ENCODE measurements around the gene SLC7A7.
"Not testable (repeated sequence)": the region's sequence is repeated elsewhere in the genome, so short reads cannot be mapped to it uniquely, and the experiment has no call there.

Gene SLC7A7

DNA sequence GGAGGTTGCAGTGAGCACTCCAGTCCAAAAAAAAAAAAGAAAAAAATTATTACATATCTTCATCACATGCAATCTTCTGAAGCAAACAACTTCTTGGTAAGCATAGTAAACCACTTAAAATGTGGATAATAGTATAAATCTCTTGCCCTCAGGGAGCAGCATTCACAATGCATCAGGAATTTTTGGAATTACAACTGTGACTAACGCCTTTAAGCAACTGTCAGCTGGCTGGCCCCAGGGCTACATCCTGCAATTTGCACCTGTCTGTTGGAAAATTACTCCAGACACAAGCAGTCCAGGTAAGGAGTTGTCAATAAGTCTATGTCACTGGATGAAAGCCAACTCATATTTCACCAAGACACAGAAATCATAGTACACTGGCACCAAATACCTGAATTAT, 5.5 kb upstream of the SLC7A7 start:
- DNase-seq, result no peak

DNA sequence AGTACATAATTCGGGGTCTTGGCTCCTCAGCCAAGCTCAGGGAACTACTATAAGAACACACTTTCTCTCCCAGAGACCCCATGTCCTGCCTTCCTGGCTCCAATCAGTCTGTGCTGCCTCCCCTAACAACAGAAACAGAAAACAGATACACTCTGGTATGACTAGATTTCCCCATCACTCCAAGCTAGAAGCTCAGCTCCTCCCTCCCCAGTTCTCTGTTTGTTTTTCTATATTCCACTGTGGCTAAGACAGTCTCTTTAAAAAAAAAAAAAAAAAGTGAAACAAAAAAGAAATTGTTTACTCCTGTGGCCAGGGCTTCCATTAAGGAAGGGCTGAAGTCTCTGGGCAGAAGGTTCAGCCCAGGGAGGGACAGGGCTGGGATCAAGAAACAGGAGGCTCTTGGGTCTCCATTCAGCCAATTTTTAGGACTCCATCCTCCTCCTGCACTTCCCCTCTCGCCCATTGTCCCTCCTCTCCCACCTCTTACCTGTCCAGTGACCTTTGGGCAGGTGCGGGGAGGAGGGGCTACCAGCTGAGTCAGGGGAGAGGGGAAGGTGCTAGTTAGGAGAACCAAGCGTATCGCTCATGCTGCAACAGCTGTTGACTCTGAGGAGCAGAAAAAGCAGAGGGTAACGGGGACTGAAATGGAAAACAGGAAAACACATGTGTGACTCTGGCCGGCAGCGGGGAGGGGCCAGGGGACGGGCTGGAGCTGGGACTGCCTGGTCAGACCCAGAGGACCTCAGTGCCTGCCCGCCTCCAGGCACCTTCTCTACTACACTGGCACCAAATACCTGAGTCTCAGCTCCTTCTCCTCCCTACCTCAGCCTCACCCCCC, 4.1 kb upstream of the SLC7A7 start:
- DNase-seq, result no peak

DNA sequence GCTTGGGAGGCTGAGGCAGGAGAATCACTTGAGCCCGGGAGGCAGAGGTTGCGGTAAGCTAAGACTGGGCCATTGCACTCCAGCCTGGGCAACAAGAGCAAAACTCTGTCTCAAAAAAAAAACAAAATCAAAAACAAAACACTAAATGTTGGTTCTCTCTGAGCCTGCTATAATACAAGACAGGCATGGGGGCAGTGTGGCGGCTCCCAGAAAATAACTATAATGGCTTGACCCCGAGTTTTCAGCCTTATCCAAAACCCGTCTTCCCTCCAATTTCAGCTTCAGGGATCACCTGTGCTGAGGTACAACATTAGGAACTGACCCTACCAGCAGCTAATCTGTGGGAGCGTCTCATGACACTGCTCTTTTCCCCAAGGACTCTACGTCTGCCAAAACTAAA, 862 bp downstream of the SLC7A7 start:
- no peak for DNase-seq

DNA sequence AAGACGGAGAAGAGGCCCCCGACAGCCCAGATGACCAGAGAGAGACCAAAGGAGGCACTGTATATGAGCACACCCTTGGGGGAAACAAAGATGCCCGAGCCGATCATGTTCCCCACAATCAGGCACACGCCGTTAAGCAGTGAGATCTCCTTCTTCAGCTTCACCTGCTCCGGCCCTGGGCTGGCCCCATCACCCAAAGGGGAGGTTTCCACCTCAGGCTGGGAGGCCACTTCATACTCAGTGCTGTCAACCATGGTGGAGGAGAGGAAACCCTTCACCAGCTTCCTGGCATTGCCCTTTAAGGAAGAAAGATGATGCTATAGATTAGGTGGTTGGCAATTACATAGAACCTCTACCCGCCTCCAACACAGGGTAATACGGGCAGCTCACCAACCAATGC, 2.1 kb downstream of the SLC7A7 start:
- DNase-seq, result no peak

DNA sequence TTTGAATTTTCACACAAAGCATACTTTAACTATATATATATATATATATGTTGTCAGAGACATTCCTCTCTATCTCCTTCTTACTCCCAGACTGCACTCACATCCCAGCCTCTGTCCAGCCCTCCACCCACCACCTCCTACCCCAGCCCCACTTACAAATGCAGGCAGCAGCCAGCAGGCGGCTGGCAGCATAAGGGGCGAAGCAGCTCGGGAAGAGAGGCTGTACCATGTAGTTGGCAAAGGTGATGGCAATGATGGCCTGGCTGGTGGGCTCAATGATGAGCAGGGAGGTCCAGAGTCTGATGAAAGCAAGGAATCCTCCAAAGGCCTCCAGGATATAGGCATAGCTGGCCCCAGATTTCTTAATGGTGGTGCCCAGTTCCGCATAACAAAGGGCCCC, 2.5 kb downstream of the SLC7A7 start:
- no peak for DNase-seq

DNA sequence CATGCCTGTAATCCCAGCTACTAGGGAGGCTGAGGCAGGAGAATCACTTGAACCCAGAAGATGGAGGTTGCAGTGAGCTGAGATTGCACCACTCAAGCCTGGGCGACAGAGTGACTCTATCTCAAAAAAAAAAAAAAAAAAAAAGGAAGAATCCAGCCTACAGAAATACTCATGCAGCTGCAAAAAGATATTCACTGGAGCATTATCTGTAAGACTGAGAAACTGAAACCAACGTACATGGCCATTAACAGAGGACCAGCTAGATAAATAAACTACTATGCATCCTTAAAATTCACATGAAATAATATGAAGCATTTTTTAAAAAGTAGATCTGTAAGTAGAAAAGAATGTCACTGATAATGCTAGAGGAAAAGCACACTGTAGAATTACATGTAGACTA, 3.5 kb downstream of the SLC7A7 start:
- no peak for DNase-seq

DNA sequence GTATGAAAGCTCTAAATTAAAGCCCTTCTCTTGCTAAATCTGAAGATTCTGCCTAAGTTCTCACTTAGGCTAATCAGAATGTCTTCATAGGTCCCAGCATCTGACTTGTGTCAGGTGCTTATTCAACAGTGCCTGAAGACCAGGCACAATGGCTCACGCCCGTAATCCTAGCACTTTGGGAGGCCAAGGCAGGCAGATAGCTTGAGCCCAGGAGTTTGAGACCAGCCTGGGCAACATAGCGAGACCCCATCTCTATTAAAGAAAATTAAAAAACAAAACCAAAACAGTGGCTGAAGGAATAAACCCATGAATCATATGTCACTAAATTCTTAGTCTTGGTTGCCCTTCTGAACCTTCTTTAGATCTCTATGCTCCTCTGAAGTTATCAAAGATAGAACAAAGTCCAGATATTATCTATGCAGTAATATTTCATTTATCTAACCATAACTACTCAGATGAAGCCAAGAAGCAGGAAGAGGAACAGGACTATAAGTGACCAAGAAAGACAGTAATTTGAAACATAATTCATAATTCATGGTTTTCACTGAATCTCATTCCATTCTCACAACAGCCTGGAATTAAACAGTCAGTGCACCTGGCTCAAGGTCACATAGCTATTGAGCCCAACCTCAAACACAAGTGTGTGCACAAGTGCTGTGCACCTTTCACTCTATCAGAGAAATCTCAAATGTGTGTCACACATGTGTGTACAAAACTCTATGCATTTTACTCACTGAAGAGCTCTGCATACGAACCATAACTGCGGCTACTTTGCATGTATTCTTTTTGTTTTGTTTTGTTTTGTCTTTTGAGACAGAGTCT, 6.6 kb downstream of the SLC7A7 start:
- DNase-seq, result no peak

DNA sequence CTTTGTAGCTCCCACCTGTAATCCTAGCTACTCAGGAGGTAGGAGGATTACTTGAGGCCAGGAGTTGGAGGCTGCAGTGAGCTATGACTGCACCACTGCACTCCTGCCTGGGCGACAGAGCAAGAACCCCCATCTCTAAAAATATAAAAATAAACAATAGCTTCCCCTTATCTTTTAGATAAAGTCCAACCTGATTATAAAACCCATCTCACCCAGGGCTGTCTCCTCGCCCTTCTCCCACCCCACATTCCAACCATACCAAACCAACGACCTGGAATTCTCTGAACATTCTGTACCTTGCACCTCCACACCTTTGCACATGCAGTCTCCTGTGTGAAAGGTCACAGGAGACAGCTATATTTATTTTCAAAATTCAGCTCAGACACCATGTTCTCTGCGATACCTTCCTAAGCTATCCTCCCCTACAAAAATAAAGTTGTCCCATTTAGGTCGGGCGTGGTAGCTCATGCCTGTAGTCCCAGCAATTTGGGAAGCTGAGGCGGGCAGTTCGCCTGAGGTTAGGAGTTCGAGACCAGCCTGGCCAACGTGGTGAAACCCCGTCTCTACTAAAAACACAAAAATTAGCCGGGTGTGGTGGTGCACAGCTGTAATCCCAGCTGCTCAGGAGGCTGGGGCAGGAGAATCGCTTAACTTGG, 7.7 kb downstream of the SLC7A7 start:
- no peak for DNase-seq

DNA sequence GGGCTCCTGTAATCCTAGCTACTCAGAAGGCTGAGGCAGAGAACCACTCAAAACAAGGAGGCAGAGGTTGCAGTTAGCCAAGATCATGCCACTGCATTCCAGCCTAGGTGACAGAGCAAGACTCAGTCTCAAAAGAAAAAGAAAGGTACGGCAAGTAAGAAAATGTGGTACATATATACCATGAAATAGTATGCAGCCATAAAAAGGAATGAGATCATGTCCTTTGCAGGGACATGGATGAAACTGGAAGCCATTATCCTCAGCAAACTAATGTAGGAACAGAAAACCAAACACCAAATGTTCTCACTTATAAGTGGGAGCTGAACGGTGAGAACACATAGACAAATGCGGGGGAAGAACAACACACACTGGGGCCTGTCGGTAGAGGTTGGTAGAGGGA, 10.0 kb downstream of the SLC7A7 start:
- DNase-seq, result not testable (repeated sequence)

DNA sequence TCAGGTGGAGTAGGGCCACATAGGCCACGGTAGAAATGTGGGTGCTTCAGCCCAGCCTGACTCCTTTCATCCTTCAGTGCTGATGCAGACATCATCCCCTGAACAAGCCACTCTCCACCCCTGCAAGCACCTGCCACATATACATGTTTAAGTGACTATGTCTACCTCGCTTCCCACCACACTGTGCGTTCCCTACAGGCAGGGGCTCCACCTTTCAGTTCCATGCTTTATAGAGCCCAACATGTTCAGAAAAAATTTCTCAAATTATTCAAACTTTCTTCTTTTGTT, 11.6 kb downstream of the SLC7A7 start:
- no peak for DNase-seq

DNA sequence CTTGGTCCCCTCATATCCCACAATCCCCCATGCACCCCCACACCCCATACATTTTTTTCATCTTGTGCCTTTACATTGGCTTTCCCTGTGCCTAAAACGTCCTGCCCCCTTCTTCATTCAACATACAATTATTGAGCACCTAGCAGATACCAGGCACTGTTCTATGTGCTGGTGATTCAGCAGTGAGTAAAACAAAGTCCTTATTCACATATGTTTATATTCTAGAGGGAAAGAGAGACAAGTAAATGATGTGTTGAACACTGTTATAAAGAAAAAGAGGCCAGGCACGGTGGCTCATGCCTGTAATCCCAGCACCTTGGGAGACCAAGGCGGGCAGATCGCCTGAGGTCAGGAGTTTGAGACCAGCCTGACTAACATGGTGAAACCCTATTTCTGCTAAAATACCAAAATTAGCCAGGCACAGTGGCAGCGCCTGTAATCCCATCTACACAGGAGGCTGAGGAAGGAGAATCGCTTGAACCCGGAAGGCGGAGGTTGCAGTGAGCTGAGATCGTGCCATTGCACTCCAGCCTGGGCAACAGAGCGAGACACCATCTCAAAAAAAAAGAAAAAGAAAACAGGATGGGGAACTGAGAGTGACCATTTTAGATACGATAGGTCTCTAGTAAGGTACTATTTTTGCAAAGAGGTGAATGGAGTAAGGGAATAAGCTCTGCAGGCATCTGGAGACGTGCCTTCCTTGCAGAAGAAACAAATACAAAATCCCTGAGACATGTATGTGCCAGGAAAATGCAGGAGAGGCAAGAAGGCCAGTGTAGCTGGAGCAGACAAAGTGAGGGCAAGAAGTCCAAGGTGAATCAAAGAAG, 12.2 kb downstream of the SLC7A7 start:
- no peak for DNase-seq

DNA sequence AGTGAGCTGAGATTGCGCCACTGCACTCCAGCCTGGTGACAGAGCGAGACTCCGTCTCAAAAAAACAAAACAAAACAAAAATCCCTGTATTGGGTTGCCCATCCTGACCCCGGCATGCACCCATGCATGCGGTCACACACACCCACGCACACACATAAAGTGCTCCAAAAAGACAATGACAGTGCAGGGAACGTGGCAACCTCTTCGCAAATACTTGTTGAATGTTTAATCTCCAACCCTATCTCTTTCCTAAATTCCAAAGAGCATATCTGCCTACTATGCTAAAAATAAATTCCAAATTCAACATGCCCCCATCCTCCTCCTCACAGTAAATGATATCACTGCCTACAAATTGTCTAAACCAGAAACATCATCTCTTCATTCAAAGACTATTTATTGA, 13.5 kb downstream of the SLC7A7 start:
- DNase-seq, result no peak

DNA sequence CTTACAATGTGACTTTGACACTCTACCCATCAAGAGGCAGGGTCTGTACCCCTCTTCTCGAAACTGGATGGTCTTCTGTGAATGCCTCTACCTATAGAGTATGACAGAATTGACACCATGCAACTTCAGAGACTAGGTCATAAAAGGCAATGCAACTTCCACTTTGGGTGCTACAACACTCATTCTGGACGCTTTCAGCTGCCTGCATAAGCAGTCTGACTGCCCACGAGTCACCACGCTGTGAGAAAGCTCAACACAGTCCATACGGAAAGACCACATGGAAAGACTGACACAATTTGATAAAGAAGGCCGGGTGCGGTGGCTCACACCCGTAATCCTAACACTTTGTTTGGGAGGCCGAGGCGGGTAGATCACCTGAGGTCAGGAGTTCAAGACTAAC, 14.9 kb downstream of the SLC7A7 start:
- DNase-seq, result no peak

DNA sequence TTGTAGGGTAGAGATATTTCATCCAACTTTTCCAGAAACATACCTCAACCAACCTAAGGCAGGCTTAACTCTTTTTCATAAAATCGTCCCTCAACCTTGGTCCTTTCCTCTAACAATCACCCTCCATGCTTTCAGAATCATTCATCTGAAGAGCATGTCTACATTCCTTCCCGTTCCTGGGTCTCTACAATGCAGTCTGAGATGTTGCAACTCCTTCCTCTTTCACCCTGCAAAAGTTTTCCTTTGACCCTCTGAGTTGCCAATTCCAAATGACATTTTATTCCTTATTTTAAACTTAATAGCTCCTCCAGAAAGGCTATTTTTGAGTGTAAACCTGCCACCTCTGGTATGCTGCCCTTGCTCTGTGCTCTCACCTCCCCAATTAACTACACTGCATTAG, 16.7 kb downstream of the SLC7A7 start:
- DNase-seq, result peak; percentile 8

DNA sequence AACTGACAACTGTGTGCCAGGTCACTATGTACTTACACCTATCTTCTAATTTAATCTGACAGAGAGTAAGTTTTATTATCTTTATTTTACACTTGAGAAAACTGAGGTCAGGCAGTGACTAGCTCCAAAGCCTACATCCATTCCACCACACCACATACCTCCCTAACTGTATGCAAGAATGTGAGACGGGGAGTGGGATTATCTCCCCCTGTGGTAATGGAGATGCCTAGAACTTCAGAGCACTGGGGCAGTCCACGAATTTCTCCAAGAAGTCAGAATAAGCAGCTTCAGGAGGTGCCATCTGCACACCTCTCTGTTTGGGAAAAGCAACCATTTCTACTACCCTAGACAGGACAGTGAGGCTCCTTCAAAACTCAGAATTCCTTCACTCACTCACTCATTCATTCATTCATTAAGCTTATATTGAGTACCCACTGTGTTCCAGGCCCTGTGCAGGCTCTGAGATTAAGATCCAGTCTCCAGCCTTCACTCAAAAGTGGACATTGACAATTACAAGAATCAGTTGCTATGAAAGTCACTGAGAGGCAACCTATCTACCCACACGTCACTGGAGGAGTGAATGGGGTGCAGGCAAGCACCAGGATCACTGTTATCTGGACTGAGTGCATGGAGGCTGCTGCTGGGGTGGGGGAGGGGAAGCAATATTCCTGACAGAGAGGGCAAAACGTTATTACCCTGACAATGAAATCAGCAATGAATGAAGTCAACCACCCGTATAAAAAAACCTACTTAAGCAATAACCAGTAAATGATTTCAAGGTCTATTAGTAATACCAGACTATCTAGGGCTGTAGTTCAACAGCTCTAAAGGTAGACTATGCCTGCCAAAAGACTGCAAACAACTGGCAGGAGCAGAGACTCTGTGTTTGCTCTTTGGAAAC, 18.0 kb downstream of the SLC7A7 start:
- DNase-seq, result no peak

DNA sequence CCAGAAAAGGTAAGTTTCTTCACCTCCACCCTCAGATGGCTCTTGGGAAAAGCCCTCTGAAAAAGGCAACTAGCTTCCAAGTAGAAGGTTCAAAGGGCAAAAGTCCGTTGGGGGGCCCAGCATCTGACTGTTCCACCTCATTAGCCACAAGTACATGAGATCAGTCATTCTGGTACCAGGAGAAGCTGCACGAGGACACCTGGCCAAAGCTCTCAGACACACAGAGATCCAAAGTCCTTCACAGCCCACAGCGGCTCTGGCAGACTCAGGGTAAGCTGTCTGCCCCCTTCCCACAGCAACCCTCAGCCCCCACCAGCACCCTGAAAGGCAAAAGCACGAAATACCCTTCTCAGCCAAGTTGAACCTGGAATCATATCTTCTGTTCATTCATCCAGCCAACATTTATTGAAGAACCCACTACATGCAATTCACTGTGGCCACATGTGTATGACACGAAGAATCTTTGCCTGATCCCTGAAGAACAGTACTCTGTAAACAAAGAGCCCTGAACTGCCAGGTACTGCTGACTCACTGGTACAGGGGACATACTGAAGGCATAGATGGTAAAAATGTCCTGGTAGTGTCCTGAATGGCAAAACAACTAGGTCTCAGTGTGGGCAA, 19.0 kb downstream of the SLC7A7 start:
- DNase-seq, result no peak

DNA sequence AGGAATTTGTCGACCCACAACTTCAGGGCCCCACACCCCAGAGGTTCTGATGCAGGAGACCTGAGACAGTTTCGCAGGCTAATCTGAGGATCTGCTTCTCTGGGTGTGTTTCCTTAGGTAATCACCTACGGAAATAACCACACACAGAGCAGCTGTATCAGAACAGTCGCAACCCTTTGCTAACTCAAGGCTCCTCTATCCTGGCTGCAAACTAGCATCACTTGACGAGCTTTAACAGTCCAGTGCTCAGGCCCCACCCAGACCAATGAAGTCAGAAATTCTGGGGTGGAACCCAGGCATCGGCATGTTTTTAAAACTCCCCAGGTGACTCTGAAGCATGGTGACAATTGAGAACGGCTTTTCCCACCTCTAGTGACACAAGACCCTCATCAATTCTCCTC, 20.7 kb downstream of the SLC7A7 start:
- no peak for DNase-seq

DNA sequence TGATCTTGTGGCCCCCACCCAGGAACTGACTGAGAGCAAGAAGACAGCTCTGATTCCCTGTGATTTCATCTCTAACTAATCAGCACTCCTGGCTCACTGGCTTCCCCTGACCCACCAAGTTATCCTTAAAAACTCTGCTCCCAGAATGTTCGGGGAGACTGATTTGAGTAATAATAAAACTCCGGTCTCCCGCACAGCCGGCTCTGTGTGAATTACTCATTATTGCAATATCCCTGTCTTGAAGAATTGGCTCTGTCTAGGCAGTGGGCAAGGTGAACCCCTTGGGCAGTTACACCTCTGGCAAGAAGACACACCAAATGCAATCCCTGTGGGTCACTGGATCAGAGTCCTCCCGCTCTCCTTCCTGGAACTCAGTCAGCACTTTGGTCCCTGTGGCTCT, 21.3 kb downstream of the SLC7A7 start:
- DNase-seq, result no peak

DNA sequence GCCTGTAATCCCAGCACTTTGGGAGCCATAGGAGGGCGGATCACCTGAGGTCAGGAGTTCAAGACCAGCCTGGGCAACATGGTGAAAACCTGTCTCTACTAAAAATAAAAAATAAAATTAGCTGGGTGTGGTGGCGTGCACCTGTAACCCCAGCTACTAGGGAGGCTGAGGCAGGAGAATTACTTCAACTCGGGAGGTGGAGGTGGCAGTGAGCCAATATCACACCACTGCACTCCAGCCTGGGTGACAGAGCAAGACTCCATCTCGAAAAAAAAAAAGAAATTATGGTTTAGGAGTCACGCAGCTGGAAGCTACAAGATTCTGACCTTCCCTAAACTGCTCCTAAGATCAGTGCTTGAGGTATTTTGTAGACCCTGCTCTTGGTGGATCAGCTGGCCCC, 21.7 kb downstream of the SLC7A7 start:
- DNase-seq, result not testable (repeated sequence)

DNA sequence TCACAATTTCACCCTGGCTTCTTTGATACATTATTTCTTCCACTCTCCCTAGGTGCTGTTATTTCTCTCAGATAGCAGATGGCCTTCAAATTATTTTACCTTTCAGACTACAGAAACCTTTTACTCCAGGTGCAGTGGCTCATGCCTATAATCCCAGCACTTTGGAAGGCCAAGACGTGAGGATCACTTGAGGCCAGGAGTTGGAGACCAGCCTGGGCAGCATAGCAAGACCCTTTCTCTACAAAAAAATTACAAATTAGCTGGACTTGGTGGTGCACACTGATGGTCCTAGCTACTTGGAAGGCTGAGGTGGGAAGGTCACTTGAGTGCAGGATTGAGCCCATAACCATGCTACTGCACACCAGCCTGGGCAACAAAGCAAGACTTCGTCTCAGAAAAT, 23.1 kb downstream of the SLC7A7 start:
- DNase-seq, result no peak

DNA sequence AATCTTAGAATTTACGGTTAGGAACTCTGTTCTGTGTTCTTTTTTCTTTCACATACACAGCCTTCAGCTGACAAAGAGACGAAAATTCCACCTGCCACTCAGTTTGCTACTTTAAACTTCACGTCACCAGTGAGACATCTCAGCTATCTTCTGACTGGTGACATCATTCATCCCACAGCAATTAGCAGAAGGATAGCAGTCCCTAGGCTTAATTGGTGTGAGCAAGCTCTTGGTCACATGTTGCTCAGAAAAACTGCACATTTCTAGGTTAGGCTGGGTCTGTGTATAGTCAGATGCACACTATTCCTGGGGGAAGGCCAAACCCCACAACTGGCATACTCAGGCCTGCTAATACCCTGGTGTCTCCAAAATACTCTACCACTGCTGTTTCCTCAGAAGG, 23.9 kb downstream of the SLC7A7 start:
- no peak for DNase-seq

DNA sequence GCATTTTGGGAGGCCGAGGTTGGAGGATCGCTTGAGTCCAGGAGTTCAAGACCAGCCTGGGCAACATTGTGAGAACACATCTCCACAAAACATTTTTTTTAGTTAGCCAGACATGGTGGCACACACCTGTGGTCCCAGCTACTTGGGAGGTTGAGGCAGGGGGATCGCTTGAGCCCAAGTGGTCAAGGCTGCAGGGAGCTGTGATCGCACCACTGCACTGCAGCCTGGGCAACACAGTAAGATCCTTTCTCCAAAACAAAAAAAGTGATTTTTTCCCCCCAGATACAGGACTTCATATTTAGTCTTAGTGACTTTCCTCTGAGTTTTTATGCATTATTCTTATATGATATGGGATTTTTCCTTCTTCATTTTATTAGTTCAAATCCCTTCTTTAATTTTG, 28.6 kb downstream of the SLC7A7 start:
- DNase-seq, result no peak

Data from GF-D8 (cell line).